HepG2 (cell line): ENCODE data around the gene CARHSP1. TPM values are rescaled to one million over a fixed set of nuclear protein-coding genes. Genes with fewer than 3 reads are reported as not detected.

Experiments used
- ATAC-seq: fragments of 200-7000 bp; cut with Tn5 transposase; 3 replicates; pipeline ENCODE4 v1.9.1; 2020; ENCODE audit warnings: mild to moderate bottlenecking, moderate library complexity
- BruUV-seq: library from RNA; stranded (reverse); fragments of 400-500 nt; replicated peaks from 2 replicates; lab custom pipeline; 2021; lab: Mats Ljungman, UMichigan
- CTCF ChIA-PET: fragments of 300-600 bp; formaldehyde crosslinking; extraction: SDS; loops from one replicate; lab custom pipeline; 2021; ENCODE audit warnings: low total read pairs, inconsistent platforms, low intra/inter-chr PET ratio; lab: Yijun Ruan, JAX
- POLR2A ChIA-PET: fragments of 350-600 bp; sonication (Branson Sonifier 250); formaldehyde crosslinking; loops from one replicate; lab custom pipeline; 2020; ENCODE audit warnings: antibody characterized with exemption, inconsistent platforms; lab: Yijun Ruan, JAX
- DNase-seq: peaks from one replicate; pipeline ENCODE4 v3.0.0-alpha.2; 2015; ENCODE audit warnings: low spot score
- FAIRE-seq: peaks from 3 replicates; lab custom pipeline; 2011; peaks lifted over from hg19 to GRCh38; lab: Jason Lieb, UNC
- H2AFZ ChIP-seq: one replicate; pipeline ENCODE4 v1.6.1; 2011; ENCODE audit warnings: low read length, inconsistent platforms
- H3K27ac ChIP-seq: fragments of 300-600 bp; 3 replicates; pipeline ENCODE4 v1.8.0; 2011; ENCODE audit warnings: mixed run types, mild to moderate bottlenecking, mixed read lengths, low read length, inconsistent platforms; ENCODE audit not compliant: insufficient read depth; ENCODE audit errors: extremely low read length
- H3K27me3 ChIP-seq, 2 experiments: fragments of 200-600 bp in 1 of 2; 2 replicates in 1 of 2; 3 replicates in 1 of 2; pipeline versions ENCODE4 v1.6.0 to v1.8.0; 2011; ENCODE audit warnings: low read length in 2 of 2, mild to moderate bottlenecking in 2 of 2, moderate library complexity in 2 of 2, inconsistent platforms in 1 of 2; ENCODE audit not compliant: insufficient read depth in 2 of 2, control insufficient read depth in 1 of 2
- H3K36me3 ChIP-seq, 2 experiments: fragments of 200-600 bp in 1 of 2; replicated peaks in 1 of 2; 2 replicates in 1 of 2; 3 replicates in 1 of 2; pipeline versions ENCODE4 v1.5.1 to v1.8.0; 2011; ENCODE audit warnings: low read length in 2 of 2, inconsistent platforms in 1 of 2; ENCODE audit not compliant: insufficient read depth in 2 of 2, control insufficient read depth in 1 of 2
- H3K4me1 ChIP-seq: 2 replicates; pipeline ENCODE4 v1.5.1; 2012; ENCODE audit warnings: low read length, inconsistent platforms; ENCODE audit not compliant: insufficient read depth
- H3K4me2 ChIP-seq: 2 replicates; pipeline ENCODE4 v1.6.0; 2011; ENCODE audit warnings: low read depth, low read length, inconsistent platforms
- H3K4me3 ChIP-seq, 3 experiments: fragments of 200-600 bp in 1 of 3; sonication (generic), shearing (Covaris generic) in 1 of 3; replicated peaks in 1 of 3; 2 replicates each; pipeline ENCODE4 v1.5.1; 2011 to 2016; ENCODE audit warnings: low read length in 3 of 3, inconsistent platforms in 2 of 3, low read depth in 2 of 3, mild to moderate bottlenecking in 2 of 3, control low read depth in 1 of 3, mixed read lengths in 1 of 3; ENCODE audit not compliant: insufficient read depth in 1 of 3
- H3K79me2 ChIP-seq: one replicate; pipeline ENCODE4 v1.6.1; 2011; ENCODE audit warnings: low read length, inconsistent platforms; ENCODE audit not compliant: insufficient read depth
- H3K9ac ChIP-seq: 2 replicates; pipeline ENCODE4 v1.6.0; 2011; ENCODE audit warnings: mild to moderate bottlenecking, low read depth, low read length, inconsistent platforms; ENCODE audit not compliant: insufficient read depth
- H3K9me3 ChIP-seq: 2 replicates; pipeline ENCODE4 v1.5.1; 2012; ENCODE audit warnings: mild to moderate bottlenecking, low read length
- H4K20me1 ChIP-seq: 2 replicates; pipeline ENCODE4 v1.6.0; 2011; ENCODE audit warnings: inconsistent platforms, mild to moderate bottlenecking, low read length, moderate library complexity; ENCODE audit not compliant: insufficient read depth
- AGO2 ChIP-seq: fragments of 200-400 bp; formaldehyde crosslinking; optimal IDR thresholded peaks from 2 replicates; pipeline ENCODE3; 2017; ENCODE audit warnings: mild to moderate bottlenecking, low read depth, low read length, moderate library complexity
- ATF4 ChIP-seq, 2 experiments: fragments of 450-650 bp in 1 of 2; sonication (generic) in 1 of 2; formaldehyde crosslinking; IDR thresholded peaks; 2 replicates each; pipeline versions ENCODE4 v1.5.0 to v1.8.0; 2020 to 2022; ENCODE audit warnings: mild to moderate bottlenecking in 1 of 2, missing genetic modification reagents in 1 of 2
- CBFB ChIP-seq: sonication (generic); formaldehyde crosslinking; IDR thresholded peaks from 2 replicates; pipeline ENCODE4 v1.4.0; 2020; ENCODE audit warnings: missing genetic modification reagents
- CEBPZ ChIP-seq: IDR thresholded peaks from 2 replicates; pipeline ENCODE4 v1.6.1; 2012; ENCODE audit warnings: low read length, improper control_type of control experiment
- RNF2 ChIP-seq: fragments of 450-650 bp; conservative IDR thresholded peaks from 2 replicates; pipeline ENCODE4 v1.6.1; 2016; ENCODE audit warnings: low read depth
- WGBS: methylation state at CpG from one replicate; pipeline ENCODE4 v1.1.6; 2017; ENCODE audit warnings: low lambda C conversion rate; 5-methylcytosine and 5-hydroxymethylcytosine counted together
- in situ Hi-C: cut with HindIII; loops from 2 replicates; pipeline ENCODE4 v1.10.0; 2017; ENCODE audit warnings: low pct_unique_long_range_greater_than_20kb; ENCODE audit not compliant: extremely low pct_ligation_motif_present
- intact Hi-C: fragments of 100-400 bp; cut with micrococcal nuclease; formaldehyde crosslinking; loops from one replicate; pipeline ENCODE4 v1.10.0; 2022; ENCODE audit not compliant: unreplicated experiment
- polyA plus RNA-seq, 8 experiments: library from polyadenylated mRNA; depleted of rRNA in 3 of 8; stranded (reverse) in 7 of 8; unstranded in 1 of 8; fragments of >200 nt; fragmentation: Illumina TruSeq in 4 of 8; extraction: Trizol in 4 of 8; gene quantifications; 2 replicates each; pipeline versions ENCODE4 v1.2.1 to v1.2.3, GENCODE V29; 2011 to 2016; ENCODE audit warnings: low read depth in 4 of 8, missing spikeins in 1 of 8, mixed read lengths in 1 of 8; ENCODE audit not compliant: insufficient read depth in 1 of 8
- total RNA-seq, 5 experiments: library from RNA; depleted of rRNA; stranded (reverse); fragments of >200 nt; fragmentation: Illumina TruSeq; extraction: Trizol; gene quantifications; 2 replicates each; pipeline ENCODE4 v1.2.3, GENCODE V29; 2016; ENCODE audit warnings: low read depth in 1 of 5
- TF ChIP-seq, protein P1 (sequence below): sonication (generic); formaldehyde crosslinking; IDR thresholded peaks from 2 replicates; pipeline ENCODE4 v1.4.0; 2020; ENCODE audit warnings: missing genetic modification reagents
- TF ChIP-seq, protein P2 (sequence below): sonication (generic); formaldehyde crosslinking; IDR thresholded peaks from 2 replicates; pipeline ENCODE4 v1.4.0; 2020; ENCODE audit warnings: mild to moderate bottlenecking, missing genetic modification reagents
- TF ChIP-seq, protein P3 (sequence below): sonication (generic); formaldehyde crosslinking; conservative IDR thresholded peaks from 2 replicates; pipeline ENCODE4 v1.4.0; 2020; ENCODE audit warnings: mild to moderate bottlenecking, missing genetic modification reagents, moderate library complexity

Gene CARHSP1
- total and polyA plus RNA-seq, 2 of the 13 experiments (the other 11 are each of a cell fraction or from before 2014, with no cell fraction given), result 173 to 345 TPM

GRCh38 chr16:8869212-8869987 lies 594 bp upstream of the CARHSP1 start:
- POLR2A ChIA-PET, result interaction anchor here (0.9 to 10.4 kb wide), 18 partner anchors 9 to 223 kb away, joined by 3 to 235 read pairs (median 4); partner anchors contain the start of genes HAPSTR1, LITAFD, PMM2 and TMEM186
- Histone ChIP-seq H3K4me1 (peaks cover 76% of the 10 kb centered on the region), H3K79me2 (peaks cover 41% of the 10 kb centered on the region), H3K27ac (peak overlapping the region; percentile 46), H3K36me3 (no peaks in the 10 kb centered on the region), H4K20me1 (peaks cover 31% of the 10 kb centered on the region; the same call in 1 of the 2 replicates), H3K27me3 (no peaks in the 10 kb centered on the region; a peak in 1 of 5 replicates), H3K4me3 (peak overlapping the region; percentile 55 to 76 (median 71)), H3K9ac (peak overlapping the region; percentile 69), H3K9me3 (no peaks in the 10 kb centered on the region), H3K4me2 (peak overlapping the region; percentile 96), H2AFZ (no peak overlapping the region)
- WGBS, result 5% methylated on average over 37 of the region's 37 CpGs
- BruUV-seq, result TSS peak; percentile 55
- in situ Hi-C loops (no loop called here), intact Hi-C loops (loop anchor here (5.0 kb wide), 1 partner anchor 223 kb away; the partner anchor contains the start of gene HAPSTR1)
- FAIRE-seq (no peak), ATAC-seq (peak; percentile 54), DNase-seq (peak; percentile 65)
- CTCF ChIA-PET, result interaction anchor here (1.7 kb wide), 1 partner anchor 11 kb away, joined by 6 read pairs; no protein-coding TSS in a partner anchor
- TF ChIP-seq, protein P1, sequence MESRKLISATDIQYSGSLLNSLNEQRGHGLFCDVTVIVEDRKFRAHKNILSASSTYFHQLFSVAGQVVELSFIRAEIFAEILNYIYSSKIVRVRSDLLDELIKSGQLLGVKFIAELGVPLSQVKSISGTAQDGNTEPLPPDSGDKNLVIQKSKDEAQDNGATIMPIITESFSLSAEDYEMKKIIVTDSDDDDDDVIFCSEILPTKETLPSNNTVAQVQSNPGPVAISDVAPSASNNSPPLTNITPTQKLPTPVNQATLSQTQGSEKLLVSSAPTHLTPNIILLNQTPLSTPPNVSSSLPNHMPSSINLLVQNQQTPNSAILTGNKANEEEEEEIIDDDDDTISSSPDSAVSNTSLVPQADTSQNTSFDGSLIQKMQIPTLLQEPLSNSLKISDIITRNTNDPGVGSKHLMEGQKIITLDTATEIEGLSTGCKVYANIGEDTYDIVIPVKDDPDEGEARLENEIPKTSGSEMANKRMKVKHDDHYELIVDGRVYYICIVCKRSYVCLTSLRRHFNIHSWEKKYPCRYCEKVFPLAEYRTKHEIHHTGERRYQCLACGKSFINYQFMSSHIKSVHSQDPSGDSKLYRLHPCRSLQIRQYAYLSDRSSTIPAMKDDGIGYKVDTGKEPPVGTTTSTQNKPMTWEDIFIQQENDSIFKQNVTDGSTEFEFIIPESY (CRISPR knock-in tag), result peak; percentile 30; the same call in 1 of the 2 replicates
- TF ChIP-seq RNF2 (no peak), CEBPZ (no peak), AGO2 (peak; percentile 30), ATF4 (CRISPR knock-in tag; IDR thresholded peaks at IDR 0.05) (peak in 1 of 2 experiments; percentile 57; a peak in 1 of 4 replicates), CBFB (no peak)
- TF ChIP-seq, protein P2, sequence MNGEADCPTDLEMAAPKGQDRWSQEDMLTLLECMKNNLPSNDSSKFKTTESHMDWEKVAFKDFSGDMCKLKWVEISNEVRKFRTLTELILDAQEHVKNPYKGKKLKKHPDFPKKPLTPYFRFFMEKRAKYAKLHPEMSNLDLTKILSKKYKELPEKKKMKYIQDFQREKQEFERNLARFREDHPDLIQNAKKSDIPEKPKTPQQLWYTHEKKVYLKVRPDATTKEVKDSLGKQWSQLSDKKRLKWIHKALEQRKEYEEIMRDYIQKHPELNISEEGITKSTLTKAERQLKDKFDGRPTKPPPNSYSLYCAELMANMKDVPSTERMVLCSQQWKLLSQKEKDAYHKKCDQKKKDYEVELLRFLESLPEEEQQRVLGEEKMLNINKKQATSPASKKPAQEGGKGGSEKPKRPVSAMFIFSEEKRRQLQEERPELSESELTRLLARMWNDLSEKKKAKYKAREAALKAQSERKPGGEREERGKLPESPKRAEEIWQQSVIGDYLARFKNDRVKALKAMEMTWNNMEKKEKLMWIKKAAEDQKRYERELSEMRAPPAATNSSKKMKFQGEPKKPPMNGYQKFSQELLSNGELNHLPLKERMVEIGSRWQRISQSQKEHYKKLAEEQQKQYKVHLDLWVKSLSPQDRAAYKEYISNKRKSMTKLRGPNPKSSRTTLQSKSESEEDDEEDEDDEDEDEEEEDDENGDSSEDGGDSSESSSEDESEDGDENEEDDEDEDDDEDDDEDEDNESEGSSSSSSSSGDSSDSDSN (CRISPR knock-in tag), result peak; percentile 61
- TF ChIP-seq, protein P3, sequence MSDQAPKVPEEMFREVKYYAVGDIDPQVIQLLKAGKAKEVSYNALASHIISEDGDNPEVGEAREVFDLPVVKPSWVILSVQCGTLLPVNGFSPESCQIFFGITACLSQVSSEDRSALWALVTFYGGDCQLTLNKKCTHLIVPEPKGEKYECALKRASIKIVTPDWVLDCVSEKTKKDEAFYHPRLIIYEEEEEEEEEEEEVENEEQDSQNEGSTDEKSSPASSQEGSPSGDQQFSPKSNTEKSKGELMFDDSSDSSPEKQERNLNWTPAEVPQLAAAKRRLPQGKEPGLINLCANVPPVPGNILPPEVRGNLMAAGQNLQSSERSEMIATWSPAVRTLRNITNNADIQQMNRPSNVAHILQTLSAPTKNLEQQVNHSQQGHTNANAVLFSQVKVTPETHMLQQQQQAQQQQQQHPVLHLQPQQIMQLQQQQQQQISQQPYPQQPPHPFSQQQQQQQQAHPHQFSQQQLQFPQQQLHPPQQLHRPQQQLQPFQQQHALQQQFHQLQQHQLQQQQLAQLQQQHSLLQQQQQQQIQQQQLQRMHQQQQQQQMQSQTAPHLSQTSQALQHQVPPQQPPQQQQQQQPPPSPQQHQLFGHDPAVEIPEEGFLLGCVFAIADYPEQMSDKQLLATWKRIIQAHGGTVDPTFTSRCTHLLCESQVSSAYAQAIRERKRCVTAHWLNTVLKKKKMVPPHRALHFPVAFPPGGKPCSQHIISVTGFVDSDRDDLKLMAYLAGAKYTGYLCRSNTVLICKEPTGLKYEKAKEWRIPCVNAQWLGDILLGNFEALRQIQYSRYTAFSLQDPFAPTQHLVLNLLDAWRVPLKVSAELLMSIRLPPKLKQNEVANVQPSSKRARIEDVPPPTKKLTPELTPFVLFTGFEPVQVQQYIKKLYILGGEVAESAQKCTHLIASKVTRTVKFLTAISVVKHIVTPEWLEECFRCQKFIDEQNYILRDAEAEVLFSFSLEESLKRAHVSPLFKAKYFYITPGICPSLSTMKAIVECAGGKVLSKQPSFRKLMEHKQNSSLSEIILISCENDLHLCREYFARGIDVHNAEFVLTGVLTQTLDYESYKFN (CRISPR knock-in tag), result no peak; the same call in 1 of the 2 replicates
